Left kidney (tissue), 2 donors: ENCODE data around the gene SMAD3. TPM values are rescaled to one million over a fixed set of nuclear protein-coding genes. Genes with fewer than 3 reads are reported as not detected.

Experiments used
- DNase-seq: peaks from one replicate; pipeline ENCODE4 v3.0.0-alpha.2; 2013
- polyA plus RNA-seq: library from polyadenylated mRNA; unstranded; fragments of 120-200 nt; gene quantifications from one replicate; pipeline ENCODE4 v1.2.1, GENCODE V29; 2013; ENCODE audit not compliant: insufficient read length

Gene SMAD3
- polyA plus RNA-seq, 1 donor, result 50.8 TPM

GRCh38 chr15:67125589-67126502 is 60.4 kb downstream of the SMAD3 start:
- DNase-seq, result no peak

GRCh38 chr15:67126551-67127330 is 61.3 kb downstream of the SMAD3 start:
- DNase-seq, result no peak

GRCh38 chr15:67127331-67127664 is 61.9 kb downstream of the SMAD3 start:
- no peak for DNase-seq

DNA sequence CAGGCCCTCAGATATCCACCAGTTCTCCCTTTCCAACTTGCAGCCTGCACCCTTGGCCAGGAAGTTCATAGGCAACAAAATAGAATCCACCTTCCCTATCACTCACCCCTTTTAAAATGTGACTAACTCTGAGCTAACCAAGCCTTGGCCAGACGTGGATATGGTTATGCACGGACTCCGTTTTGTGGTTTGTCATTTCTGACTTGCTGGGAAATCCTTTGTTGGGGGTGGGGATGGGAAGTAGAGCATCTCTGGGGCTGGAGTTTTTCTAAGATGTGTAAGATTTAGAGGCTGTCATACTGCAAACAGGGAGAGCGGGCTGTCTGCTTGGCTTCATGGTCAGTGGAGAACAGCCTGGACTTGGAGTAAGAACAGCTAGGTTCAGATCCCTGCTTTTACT is 62.6 kb downstream of the SMAD3 start:
- no peak for DNase-seq

GRCh38 chr15:67130166-67130565 is 64.8 kb downstream of the SMAD3 start:
- no peak for DNase-seq

- no peak for DNase-seq
Measured at GRCh38 chr15:67130673-67131601, 65.5 kb downstream of the SMAD3 start.

GRCh38 chr15:67132276-67132675 is 66.9 kb downstream of the SMAD3 start:
- no peak for DNase-seq

- no peak for DNase-seq
Measured at GRCh38 chr15:67133026-67133425, 67.6 kb downstream of the SMAD3 start.

GRCh38 chr15:67133738-67134066 is 68.3 kb downstream of the SMAD3 start:
- DNase-seq, result no peak

GRCh38 chr15:67134067-67134838 is 68.9 kb downstream of the SMAD3 start:
- DNase-seq, result peak; percentile 83

- DNase-seq, result no peak
Measured at GRCh38 chr15:67134871-67135492, 69.6 kb downstream of the SMAD3 start.

DNA sequence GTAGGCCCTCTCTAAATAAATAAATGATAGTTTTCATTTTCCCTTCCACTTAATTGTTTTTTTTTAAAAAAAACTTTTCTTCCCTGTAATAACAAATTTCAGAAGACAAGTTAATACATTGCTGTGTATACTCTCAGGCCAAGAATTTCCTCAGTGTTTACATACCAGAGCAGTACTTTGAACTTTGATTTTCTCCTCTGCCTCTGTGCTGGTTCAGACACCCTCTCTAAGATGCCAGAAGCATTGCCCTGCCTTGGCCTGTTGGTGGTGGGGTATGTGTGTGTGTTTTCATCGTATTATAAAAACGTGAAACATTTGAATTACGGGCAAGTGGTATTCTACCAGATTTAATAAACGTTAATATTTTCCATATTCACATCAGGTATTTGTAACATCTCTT is 70.1 kb downstream of the SMAD3 start:
- no peak for DNase-seq

DNA sequence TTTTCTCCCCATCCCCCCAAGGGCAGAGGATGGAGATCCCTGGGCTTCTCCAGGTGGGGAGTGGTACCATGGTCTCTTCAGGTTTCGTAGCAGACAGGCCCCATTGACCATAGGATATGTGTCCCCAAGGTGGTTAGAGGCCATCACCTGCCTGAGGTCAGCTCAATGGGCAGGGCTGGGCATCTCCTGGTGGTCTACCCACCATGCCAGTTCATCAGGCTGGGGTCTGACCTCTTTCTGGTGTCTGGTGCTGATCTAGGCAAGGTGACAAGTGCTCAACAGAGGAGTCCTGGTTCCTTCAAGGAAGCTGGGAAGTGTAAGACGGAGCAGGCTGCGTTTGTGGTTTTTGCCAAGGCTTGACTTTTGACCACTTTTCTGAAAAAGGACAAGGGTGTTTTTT is 71.4 kb downstream of the SMAD3 start:
- no peak for DNase-seq

- no peak for DNase-seq
Measured at GRCh38 chr15:67137319-67137718, 71.9 kb downstream of the SMAD3 start.

GRCh38 chr15:67137951-67138848 is 72.8 kb downstream of the SMAD3 start:
- no peak for DNase-seq

GRCh38 chr15:67138891-67139855 is 73.8 kb downstream of the SMAD3 start:
- DNase-seq, result no peak

- no peak for DNase-seq
Measured at GRCh38 chr15:67140078-67140833, 74.9 kb downstream of the SMAD3 start.
